Body of pancreas (tissue), 4 donors: Measurements from ENCODE around the gene AMBRA1.

Experiments
- POLR2A ChIP-seq, 3 donors: fragments of 450-650 bp; IDR thresholded peaks; one replicate each; pipeline ENCODE4 v1.6.1; 2016; ENCODE audit warnings: antibody characterized with exemption in 3 of 3, mild to moderate bottlenecking in 2 of 3
- TF ChIP-seq, protein P1 (sequence below), 7 experiments: fragments of 450-650 bp in 4 of 7; fragments of 200-600 bp in 3 of 7; sonication (generic) in 3 of 7; IDR thresholded peaks; one replicate each; pipeline ENCODE4 v1.5.1; 2016 to 2019; ENCODE audit warnings: antibody characterized with exemption in 7 of 7

DNA sequence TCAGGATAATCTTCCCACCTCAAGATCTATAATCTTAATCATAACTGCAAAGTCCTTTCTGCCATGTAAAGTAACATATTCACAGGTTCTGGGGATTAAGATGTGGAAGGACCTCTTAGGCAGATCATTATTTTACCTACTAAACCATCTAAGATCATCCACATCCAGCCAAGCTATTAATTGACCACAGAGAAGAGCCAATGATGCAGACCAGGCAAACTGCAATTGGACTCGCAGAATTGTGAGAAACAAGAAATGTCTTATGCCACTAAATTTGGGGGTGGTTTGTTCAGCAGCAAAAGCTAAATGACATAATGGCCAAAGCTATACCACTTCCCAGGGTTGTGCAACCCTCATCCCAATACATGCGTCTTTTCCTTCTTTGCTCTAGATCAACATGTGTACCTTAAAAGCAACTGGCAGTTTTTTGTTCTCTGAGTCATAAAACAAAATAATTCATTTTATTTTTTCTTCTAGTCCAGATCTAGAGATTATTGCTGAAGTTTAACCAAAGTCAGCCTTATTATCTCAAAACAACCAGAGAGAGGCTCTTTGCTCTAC, 113.6 kb downstream of the AMBRA1 start:
- TF ChIP-seq POLR2A (IDR thresholded peaks at IDR 0.05): no peak
- TF ChIP-seq, protein P1, sequence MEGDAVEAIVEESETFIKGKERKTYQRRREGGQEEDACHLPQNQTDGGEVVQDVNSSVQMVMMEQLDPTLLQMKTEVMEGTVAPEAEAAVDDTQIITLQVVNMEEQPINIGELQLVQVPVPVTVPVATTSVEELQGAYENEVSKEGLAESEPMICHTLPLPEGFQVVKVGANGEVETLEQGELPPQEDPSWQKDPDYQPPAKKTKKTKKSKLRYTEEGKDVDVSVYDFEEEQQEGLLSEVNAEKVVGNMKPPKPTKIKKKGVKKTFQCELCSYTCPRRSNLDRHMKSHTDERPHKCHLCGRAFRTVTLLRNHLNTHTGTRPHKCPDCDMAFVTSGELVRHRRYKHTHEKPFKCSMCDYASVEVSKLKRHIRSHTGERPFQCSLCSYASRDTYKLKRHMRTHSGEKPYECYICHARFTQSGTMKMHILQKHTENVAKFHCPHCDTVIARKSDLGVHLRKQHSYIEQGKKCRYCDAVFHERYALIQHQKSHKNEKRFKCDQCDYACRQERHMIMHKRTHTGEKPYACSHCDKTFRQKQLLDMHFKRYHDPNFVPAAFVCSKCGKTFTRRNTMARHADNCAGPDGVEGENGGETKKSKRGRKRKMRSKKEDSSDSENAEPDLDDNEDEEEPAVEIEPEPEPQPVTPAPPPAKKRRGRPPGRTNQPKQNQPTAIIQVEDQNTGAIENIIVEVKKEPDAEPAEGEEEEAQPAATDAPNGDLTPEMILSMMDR (IDR thresholded peaks at IDR 0.05): no peak
